ENCODE measurements around the gene LSG1.
A peak's percentile ranks its signal among the peaks of the same experiment; 100 is the strongest.

DNA sequence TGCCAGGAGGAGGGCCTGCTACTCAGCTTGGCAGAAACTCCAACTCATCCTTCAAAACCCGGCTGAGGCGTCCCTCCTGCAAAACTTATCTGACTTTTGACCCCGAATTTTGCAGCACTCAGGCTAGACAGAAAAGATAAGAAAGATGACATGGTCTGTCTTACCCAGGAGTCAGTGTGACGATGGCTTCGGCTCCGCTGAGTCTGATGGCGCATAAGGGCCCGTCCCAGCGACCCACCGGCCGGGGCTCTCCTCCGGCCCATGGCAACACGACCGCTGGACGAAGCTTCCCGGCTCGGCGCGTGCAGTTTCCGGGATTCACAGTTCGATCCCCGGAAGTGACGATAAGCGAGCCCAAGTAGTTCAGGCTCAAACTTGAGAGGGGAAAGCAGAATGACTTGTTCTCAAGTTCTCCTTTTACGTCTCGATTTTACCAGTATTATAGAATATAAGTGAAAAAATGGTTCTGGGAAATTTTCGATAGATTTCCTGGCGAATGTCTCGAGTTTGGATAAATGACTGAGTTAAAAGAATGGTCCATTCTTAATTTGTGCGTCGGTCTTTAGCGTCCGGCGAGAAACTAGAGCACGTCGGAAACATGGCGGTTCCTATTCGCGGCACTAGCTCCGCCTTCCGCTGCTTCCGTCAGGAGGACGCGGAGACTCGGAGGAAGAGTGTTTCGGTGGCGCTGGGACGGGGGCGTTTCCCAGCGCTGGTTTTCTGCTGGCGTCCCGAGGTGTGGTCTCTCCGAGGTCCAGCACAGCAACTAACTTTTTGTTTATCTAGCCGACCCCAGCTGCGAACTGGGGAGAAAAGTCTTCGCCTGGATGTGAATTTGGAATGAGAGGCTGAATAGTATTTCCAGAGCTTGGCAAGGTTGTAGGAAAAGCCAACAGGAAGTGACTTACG, at the start of gene LSG1:
- TF ChIP-seq CTCF (IDR thresholded peaks at IDR 0.05) (no peak), POLR2AphosphoS5 (IDR thresholded peaks at IDR 0.05) (peak; percentile 52 to 86 (median 68))

All from transverse colon (tissue), 4 donors.